HepG2 (cell line): ENCODE results near the gene PTGDS. TPM values are rescaled to one million over a fixed set of nuclear protein-coding genes. Genes with fewer than 3 reads are reported as not detected.

Experiments
- FOSL2 ChIP-seq: sonication (generic); formaldehyde crosslinking; IDR thresholded peaks from 2 replicates; pipeline ENCODE4 v1.4.0; 2020; ENCODE audit warnings: missing genetic modification reagents
- KLF13 ChIP-seq: sonication (generic); formaldehyde crosslinking; IDR thresholded peaks from 2 replicates; pipeline ENCODE4 v1.4.0; 2020; ENCODE audit warnings: mild to moderate bottlenecking, missing genetic modification reagents
- NPAS2 ChIP-seq: sonication (generic); formaldehyde crosslinking; IDR thresholded peaks from 2 replicates; pipeline ENCODE4 v1.8.0; 2022; ENCODE audit warnings: mild to moderate bottlenecking, missing genetic modification reagents, borderline replicate concordance
- polyA plus RNA-seq, 8 experiments: library from polyadenylated mRNA; depleted of rRNA in 3 of 8; stranded (reverse) in 7 of 8; unstranded in 1 of 8; fragments of >200 nt; fragmentation: Illumina TruSeq in 4 of 8; extraction: Trizol in 4 of 8; gene quantifications; 2 replicates each; pipeline versions ENCODE4 v1.2.1 to v1.2.3, GENCODE V29; 2011 to 2016; ENCODE audit warnings: low read depth in 4 of 8, missing spikeins in 1 of 8, mixed read lengths in 1 of 8; ENCODE audit not compliant: insufficient read depth in 1 of 8
- total RNA-seq, 5 experiments: library from RNA; depleted of rRNA; stranded (reverse); fragments of >200 nt; fragmentation: Illumina TruSeq; extraction: Trizol; gene quantifications; 2 replicates each; pipeline ENCODE4 v1.2.3, GENCODE V29; 2016; ENCODE audit warnings: low read depth in 1 of 5
- TF ChIP-seq, protein P1 (sequence below): sonication (generic); formaldehyde crosslinking; conservative IDR thresholded peaks from 2 replicates; pipeline ENCODE4 v1.4.0; 2020; ENCODE audit warnings: missing genetic modification reagents
- TF ChIP-seq, protein P2 (sequence below): sonication (generic); formaldehyde crosslinking; IDR thresholded peaks from 2 replicates; pipeline ENCODE4 v1.4.0; 2020; ENCODE audit warnings: missing genetic modification reagents, borderline replicate concordance
- TF ChIP-seq, protein P3 (sequence below): IDR thresholded peaks from 2 replicates; pipeline ENCODE4 v1.4.0; 2020; ENCODE audit warnings: mild to moderate bottlenecking, missing genetic modification reagents

Gene PTGDS
- total and polyA plus RNA-seq, 2 of the 13 experiments (the other 11 are each of a cell fraction or from before 2014, with no cell fraction given), result 0.33 to 0.50 TPM

DNA sequence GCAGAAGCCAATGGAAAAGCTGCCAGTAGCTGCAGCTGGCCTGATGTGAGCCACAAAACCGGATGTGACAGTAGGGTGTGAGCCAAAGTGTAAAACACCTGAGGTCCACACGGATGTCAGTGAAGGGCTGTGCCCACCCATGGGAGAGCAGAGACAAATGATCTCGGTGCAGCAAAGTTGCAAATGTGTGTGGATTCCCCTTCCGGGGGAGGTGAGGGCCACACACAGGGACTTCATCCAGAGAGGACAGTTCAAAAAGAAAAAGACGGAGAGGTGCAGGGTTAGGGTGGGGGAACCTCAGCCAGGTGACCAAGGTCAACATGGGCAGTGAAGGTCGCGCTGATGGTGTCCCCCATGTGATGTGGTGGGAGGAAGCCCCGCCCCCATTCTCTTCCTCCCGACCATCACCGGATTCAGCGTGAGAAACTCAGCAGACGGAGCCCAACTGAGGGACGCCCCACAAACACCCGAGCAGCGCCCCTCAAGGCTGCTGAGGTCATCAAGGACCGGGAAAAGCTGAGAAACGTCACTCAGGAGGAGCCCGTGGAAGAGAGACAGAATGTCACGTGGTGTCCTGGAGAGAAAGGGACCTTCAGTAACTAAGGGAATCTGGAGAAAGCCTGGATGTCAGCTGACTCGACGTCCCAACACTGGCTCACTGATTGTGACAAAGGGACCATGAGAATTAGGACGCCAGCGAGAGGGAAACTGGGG is 11.4 kb upstream of the PTGDS start (continued):
- TF ChIP-seq, protein P1, sequence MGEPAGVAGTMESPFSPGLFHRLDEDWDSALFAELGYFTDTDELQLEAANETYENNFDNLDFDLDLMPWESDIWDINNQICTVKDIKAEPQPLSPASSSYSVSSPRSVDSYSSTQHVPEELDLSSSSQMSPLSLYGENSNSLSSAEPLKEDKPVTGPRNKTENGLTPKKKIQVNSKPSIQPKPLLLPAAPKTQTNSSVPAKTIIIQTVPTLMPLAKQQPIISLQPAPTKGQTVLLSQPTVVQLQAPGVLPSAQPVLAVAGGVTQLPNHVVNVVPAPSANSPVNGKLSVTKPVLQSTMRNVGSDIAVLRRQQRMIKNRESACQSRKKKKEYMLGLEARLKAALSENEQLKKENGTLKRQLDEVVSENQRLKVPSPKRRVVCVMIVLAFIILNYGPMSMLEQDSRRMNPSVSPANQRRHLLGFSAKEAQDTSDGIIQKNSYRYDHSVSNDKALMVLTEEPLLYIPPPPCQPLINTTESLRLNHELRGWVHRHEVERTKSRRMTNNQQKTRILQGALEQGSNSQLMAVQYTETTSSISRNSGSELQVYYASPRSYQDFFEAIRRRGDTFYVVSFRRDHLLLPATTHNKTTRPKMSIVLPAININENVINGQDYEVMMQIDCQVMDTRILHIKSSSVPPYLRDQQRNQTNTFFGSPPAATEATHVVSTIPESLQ (CRISPR knock-in tag), result no peak
- TF ChIP-seq KLF13 (CRISPR knock-in tag), result no peak
- TF ChIP-seq, protein P2, sequence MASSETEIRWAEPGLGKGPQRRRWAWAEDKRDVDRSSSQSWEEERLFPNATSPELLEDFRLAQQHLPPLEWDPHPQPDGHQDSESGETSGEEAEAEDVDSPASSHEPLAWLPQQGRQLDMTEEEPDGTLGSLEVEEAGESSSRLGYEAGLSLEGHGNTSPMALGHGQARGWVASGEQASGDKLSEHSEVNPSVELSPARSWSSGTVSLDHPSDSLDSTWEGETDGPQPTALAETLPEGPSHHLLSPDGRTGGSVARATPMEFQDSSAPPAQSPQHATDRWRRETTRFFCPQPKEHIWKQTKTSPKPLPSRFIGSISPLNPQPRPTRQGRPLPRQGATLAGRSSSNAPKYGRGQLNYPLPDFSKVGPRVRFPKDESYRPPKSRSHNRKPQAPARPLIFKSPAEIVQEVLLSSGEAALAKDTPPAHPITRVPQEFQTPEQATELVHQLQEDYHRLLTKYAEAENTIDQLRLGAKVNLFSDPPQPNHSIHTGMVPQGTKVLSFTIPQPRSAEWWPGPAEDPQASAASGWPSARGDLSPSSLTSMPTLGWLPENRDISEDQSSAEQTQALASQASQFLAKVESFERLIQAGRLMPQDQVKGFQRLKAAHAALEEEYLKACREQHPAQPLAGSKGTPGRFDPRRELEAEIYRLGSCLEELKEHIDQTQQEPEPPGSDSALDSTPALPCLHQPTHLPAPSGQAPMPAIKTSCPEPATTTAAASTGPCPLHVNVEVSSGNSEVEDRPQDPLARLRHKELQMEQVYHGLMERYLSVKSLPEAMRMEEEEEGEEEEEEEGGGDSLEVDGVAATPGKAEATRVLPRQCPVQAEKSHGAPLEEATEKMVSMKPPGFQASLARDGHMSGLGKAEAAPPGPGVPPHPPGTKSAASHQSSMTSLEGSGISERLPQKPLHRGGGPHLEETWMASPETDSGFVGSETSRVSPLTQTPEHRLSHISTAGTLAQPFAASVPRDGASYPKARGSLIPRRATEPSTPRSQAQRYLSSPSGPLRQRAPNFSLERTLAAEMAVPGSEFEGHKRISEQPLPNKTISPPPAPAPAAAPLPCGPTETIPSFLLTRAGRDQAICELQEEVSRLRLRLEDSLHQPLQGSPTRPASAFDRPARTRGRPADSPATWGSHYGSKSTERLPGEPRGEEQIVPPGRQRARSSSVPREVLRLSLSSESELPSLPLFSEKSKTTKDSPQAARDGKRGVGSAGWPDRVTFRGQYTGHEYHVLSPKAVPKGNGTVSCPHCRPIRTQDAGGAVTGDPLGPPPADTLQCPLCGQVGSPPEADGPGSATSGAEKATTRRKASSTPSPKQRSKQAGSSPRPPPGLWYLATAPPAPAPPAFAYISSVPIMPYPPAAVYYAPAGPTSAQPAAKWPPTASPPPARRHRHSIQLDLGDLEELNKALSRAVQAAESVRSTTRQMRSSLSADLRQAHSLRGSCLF (CRISPR knock-in tag), result no peak
- TF ChIP-seq FOSL2 (CRISPR knock-in tag), result no peak
- TF ChIP-seq NPAS2 (CRISPR knock-in tag), result no peak
- TF ChIP-seq, protein P3, sequence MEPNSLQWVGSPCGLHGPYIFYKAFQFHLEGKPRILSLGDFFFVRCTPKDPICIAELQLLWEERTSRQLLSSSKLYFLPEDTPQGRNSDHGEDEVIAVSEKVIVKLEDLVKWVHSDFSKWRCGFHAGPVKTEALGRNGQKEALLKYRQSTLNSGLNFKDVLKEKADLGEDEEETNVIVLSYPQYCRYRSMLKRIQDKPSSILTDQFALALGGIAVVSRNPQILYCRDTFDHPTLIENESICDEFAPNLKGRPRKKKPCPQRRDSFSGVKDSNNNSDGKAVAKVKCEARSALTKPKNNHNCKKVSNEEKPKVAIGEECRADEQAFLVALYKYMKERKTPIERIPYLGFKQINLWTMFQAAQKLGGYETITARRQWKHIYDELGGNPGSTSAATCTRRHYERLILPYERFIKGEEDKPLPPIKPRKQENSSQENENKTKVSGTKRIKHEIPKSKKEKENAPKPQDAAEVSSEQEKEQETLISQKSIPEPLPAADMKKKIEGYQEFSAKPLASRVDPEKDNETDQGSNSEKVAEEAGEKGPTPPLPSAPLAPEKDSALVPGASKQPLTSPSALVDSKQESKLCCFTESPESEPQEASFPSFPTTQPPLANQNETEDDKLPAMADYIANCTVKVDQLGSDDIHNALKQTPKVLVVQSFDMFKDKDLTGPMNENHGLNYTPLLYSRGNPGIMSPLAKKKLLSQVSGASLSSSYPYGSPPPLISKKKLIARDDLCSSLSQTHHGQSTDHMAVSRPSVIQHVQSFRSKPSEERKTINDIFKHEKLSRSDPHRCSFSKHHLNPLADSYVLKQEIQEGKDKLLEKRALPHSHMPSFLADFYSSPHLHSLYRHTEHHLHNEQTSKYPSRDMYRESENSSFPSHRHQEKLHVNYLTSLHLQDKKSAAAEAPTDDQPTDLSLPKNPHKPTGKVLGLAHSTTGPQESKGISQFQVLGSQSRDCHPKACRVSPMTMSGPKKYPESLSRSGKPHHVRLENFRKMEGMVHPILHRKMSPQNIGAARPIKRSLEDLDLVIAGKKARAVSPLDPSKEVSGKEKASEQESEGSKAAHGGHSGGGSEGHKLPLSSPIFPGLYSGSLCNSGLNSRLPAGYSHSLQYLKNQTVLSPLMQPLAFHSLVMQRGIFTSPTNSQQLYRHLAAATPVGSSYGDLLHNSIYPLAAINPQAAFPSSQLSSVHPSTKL, result no peak
